Superior temporal gyrus (tissue), 1 donor: ENCODE data around the gene PSMA7.

ENCODE experiments used
- DNase-seq: peaks from one replicate; pipeline ENCODE4 v3.0.0-alpha.2; 2016; ENCODE audit errors: extremely low spot score

Gene PSMA7

GRCh38 chr20:62171245-62171644 is 28.1 kb upstream of the PSMA7 start:
- no peak for DNase-seq

GRCh38 chr20:62170536-62170935 is 27.3 kb upstream of the PSMA7 start:
- DNase-seq, result no peak

- DNase-seq, result no peak
Observed at GRCh38 chr20:62168890-62169435, 25.8 kb upstream of the PSMA7 start.

- DNase-seq, result no peak
Observed at GRCh38 chr20:62168061-62168460, 24.9 kb upstream of the PSMA7 start.

GRCh38 chr20:62167474-62167873 is 24.3 kb upstream of the PSMA7 start:
- DNase-seq, result no peak

- no peak for DNase-seq
Observed at GRCh38 chr20:62165762-62166399, 22.7 kb upstream of the PSMA7 start.

GRCh38 chr20:62164879-62165761 is 21.9 kb upstream of the PSMA7 start:
- DNase-seq, result no peak

GRCh38 chr20:62163986-62164762 is 21.0 kb upstream of the PSMA7 start:
- no peak for DNase-seq

- DNase-seq, result no peak
Observed at GRCh38 chr20:62163485-62163865, 20.3 kb upstream of the PSMA7 start.

GRCh38 chr20:62162765-62163484 is 19.7 kb upstream of the PSMA7 start:
- DNase-seq, result no peak

GRCh38 chr20:62161347-62161746 is 18.2 kb upstream of the PSMA7 start:
- no peak for DNase-seq

- DNase-seq, result no peak
Observed at GRCh38 chr20:62160876-62161275, 17.7 kb upstream of the PSMA7 start.

GRCh38 chr20:62160253-62160652 is 17.1 kb upstream of the PSMA7 start:
- DNase-seq, result no peak

- DNase-seq, result no peak
Observed at GRCh38 chr20:62159839-62160238, 16.6 kb upstream of the PSMA7 start.

GRCh38 chr20:62159052-62159451 is 15.9 kb upstream of the PSMA7 start:
- DNase-seq, result no peak

GRCh38 chr20:62158541-62158940 is 15.3 kb upstream of the PSMA7 start:
- DNase-seq, result no peak

GRCh38 chr20:62158088-62158400 is 14.8 kb upstream of the PSMA7 start:
- no peak for DNase-seq

- DNase-seq, result no peak
Observed at GRCh38 chr20:62157387-62158087, 14.3 kb upstream of the PSMA7 start.

- peak; percentile 39 for DNase-seq
Observed at GRCh38 chr20:62156592-62157386, 13.6 kb upstream of the PSMA7 start.

- no peak for DNase-seq
Observed at GRCh38 chr20:62156254-62156556, 13.0 kb upstream of the PSMA7 start.
